UCSD-AML1 (cell line): ENCODE results near the gene SHANK3.

Experiments used
- DNase-seq: peaks from one replicate; lab custom pipeline; 2025; ENCODE audit not compliant: unreplicated experiment; lab: John Stamatoyannopoulos, UW

SHANK3 gene

GRCh38 chr22:50711446-50712340, 39.1 kb downstream of the SHANK3 start:
- DNase-seq, result no peak

DNA sequence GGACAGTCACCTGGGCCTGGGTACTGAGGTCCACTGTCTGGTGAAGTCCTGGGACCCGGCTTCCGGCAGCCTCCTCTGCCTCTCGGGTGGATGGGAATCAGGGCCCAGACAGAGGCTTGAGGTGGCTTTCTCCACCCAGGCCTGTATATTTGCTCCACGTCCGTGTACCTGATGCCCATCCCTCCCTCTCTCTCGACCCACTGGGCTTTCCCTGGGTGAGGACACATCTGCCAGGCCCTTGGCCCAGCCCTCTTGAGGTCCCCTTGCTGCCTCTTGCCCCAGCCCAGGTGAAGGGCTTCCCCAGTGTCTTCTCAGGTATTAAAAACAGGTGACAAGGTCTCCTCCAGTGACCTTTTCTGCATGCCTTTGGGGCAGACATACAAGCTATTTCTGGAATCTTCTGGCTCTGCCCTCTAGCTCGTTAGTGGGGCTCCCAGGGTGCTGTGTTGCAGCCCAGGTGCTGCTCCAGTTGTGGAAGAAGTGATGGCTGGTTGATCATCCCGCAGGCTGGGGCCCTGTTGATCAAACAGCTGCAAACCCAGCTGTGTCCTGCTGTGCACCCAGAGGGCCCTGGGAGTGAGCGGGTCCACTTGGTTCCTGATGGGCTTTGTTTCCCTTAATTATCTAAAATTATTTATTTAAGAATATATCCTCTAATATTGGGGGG, 39.9 kb downstream of the SHANK3 start:
- no peak for DNase-seq

GRCh38 chr22:50713008-50713385, 40.4 kb downstream of the SHANK3 start:
- DNase-seq, result no peak

- no peak for DNase-seq
Measured at GRCh38 chr22:50713571-50714056, 41.0 kb downstream of the SHANK3 start.

DNA sequence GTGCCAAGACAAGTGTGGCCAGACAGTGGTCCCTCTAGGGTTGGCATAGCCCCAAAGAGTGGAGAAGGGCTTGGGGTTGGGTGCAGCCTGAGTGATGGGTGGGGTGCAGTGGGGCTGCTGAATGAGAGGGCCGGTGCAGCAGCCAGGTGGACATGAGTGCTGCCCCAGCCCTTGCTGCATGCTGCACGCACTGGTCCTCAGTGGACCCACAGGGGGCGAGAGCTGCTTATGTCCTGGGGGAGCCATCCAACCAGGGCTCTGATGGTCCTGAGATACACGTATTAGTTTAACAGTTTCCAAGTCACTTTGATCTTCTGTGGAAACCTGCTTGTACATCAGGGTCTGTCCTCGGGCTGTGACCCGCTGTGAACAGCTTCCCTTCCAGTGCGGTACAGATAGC, 41.5 kb downstream of the SHANK3 start:
- no peak for DNase-seq

DNA sequence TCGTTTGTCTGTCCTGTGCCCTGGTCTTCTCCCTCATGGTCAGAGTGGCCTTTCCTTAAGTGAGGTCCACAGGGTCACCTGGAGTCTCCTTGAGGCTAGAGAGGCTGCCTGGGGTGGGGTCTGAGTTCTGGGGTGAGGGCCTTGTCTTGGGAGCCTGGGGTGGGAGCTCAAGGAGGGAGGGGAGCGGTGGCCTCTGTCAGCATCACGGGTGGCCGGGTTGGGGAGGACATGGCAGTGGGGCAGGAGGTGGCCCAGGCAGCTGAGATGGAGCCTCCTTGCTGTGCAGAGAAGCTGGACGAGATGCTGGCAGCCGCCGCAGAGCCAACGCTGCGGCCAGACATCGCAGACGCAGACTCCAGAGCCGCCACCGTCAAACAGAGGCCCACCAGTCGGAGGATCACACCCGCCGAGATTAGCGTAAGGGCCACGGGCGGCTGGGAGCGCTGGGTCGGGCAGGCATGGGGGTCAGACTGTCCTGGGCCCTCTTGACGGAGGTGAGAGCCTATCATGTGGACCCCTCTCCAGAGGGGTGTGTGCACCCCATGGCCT, 42.1 kb downstream of the SHANK3 start:
- no peak for DNase-seq

DNA sequence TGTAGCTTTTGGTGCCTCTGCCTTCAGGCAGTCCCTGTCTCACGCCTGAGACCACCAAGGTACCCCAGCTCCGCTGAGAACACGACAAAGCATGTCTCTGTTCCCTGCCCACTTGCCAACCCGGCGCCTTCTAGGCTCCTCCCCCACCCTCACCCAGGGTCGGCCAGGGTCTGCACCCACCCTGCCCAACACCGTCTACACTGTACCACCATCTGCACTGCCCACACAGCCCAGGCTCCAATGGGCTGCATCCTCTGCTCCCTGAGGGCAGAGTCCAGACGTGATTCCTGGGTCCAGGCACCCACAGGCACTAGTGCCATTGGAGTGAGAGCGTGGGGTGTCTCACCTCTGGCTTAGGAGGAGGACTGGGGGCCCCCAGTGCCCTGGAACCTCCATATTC, 42.6 kb downstream of the SHANK3 start:
- DNase-seq, result no peak

DNA sequence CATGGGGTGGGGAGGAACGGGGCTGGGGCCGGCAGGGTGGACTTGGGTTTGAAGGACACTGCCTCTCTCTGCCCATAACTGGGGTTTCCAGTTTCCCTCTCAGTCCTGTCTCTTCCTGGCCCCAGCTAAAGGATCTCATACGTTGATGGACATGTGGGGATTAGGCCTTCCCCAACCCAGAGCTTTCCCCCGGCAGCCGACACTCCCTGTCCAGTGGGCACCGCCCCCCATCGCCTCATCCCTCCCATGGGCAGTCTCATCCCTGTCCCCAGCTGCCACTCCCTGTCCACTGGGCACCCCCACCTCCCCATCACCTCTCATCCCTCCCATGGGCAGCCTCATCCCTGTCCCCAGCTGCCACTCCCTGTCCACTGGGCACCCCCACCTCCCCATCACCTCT, 43.2 kb downstream of the SHANK3 start:
- no peak for DNase-seq

- DNase-seq, result no peak
Measured at GRCh38 chr22:50716290-50717024, 43.8 kb downstream of the SHANK3 start.

GRCh38 chr22:50717709-50718351, 45.2 kb downstream of the SHANK3 start:
- DNase-seq, result no peak

GRCh38 chr22:50718352-50718709, 45.7 kb downstream of the SHANK3 start:
- no peak for DNase-seq

- no peak for DNase-seq
Measured at GRCh38 chr22:50719814-50720300, 47.2 kb downstream of the SHANK3 start.

DNA sequence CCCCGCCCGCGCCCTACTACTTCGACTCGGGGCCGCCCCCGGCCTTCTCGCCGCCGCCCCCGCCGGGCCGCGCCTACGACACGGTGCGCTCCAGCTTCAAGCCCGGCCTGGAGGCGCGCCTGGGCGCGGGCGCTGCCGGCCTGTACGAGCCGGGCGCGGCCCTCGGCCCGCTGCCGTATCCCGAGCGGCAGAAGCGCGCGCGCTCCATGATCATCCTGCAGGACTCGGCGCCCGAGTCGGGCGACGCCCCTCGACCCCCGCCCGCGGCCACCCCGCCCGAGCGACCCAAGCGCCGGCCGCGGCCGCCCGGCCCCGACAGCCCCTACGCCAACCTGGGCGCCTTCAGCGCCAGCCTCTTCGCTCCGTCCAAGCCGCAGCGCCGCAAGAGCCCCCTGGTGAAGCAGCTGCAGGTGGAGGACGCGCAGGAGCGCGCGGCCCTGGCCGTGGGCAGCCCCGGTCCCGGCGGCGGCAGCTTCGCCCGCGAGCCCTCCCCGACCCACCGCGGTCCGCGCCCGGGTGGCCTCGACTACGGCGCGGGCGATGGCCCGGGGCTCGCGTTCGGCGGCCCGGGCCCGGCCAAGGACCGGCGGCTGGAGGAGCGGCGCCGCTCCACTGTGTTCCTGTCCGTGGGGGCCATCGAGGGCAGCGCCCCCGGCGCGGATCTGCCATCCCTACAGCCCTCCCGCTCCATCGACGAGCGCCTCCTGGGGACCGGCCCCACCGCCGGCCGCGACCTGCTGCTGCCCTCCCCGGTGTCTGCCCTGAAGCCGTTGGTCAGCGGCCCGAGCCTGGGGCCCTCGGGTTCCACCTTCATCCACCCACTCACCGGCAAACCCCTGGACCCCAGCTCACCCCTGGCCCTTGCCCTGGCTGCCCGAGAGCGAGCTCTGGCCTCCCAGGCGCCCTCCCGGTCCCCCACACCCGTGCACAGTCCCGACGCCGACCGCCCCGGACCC, 48.0 kb downstream of the SHANK3 start:
- no peak for DNase-seq

DNA sequence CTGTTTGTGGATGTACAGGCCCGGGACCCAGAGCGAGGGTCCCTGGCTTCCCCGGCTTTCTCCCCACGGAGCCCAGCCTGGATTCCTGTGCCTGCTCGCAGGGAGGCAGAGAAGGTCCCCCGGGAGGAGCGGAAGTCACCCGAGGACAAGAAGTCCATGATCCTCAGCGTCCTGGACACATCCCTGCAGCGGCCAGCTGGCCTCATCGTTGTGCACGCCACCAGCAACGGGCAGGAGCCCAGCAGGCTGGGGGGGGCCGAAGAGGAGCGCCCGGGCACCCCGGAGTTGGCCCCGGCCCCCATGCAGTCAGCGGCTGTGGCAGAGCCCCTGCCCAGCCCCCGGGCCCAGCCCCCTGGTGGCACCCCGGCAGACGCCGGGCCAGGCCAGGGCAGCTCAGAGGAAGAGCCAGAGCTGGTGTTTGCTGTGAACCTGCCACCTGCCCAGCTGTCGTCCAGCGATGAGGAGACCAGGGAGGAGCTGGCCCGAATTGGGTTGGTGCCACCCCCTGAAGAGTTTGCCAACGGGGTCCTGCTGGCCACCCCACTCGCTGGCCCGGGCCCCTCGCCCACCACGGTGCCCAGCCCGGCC, 48.7 kb downstream of the SHANK3 start:
- DNase-seq, result no peak

DNA sequence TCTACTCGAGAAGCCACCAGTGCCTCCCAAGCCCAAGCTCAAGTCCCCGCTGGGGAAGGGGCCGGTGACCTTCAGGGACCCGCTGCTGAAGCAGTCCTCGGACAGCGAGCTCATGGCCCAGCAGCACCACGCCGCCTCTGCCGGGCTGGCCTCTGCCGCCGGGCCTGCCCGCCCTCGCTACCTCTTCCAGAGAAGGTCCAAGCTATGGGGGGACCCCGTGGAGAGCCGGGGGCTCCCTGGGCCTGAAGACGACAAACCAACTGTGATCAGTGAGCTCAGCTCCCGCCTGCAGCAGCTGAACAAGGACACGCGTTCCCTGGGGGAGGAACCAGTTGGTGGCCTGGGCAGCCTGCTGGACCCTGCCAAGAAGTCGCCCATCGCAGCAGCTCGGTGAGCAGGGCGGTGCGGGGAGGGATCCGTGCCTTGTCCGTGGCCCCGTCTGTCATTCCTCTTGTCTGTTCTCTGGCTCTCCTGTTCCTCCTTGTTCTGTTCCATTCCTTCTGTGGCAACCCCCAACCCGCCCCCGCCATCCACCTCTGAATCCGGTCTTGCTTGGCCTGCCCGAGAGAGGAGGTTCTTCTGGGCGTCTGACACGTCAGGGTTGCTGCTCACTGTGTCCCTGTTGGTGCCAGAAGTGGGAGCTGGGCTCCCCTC, 49.6 kb downstream of the SHANK3 start:
- DNase-seq, result no peak
